HG03159 (cell line): ENCODE data around the gene CAPN2.
"Not testable (repeated sequence)": the region's sequence is repeated elsewhere in the genome, so short reads cannot be mapped to it uniquely, and the experiment has no call there.

Experiments used
- ATAC-seq: cut with Tn5 transposase; IDR thresholded peaks from one replicate; pipeline ENCODE4 v1.9.1; 2021; ENCODE audit warnings: mild to moderate bottlenecking, moderate library complexity; ENCODE audit not compliant: unreplicated experiment

CAPN2 gene

GRCh38 chr1:223716302-223716862 is 4.0 kb downstream of the CAPN2 start:
- peak; percentile 43 for ATAC-seq

DNA sequence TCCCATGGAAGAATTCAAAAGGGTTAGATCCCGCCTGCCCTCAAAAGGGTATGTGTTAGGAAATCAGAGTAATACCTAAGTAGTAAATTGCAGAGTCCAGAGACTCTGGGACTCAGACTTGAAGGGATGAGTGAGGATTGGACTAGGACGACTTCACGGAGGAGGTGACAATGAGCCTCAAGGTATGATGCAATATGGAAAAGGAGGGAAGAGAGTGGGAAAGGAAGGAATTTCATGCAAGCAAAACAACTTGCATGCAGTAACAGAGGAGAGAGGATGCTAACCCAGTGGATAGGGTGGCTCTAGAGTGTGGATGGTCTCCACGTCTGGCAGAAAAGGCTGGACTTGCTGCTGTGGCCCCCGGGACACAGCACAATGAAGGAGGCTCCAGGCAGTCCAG is 4.8 kb downstream of the CAPN2 start:
- no peak for ATAC-seq

- ATAC-seq = no peak
These were observed 5.5 kb downstream of the CAPN2 start for GRCh38 chr1:223717695-223718363.

GRCh38 chr1:223718850-223719249 is 6.5 kb downstream of the CAPN2 start:
- no peak for ATAC-seq

GRCh38 chr1:223720971-223721591 is 8.7 kb downstream of the CAPN2 start:
- ATAC-seq = no peak

GRCh38 chr1:223721658-223722607 is 9.6 kb downstream of the CAPN2 start:
- no peak for ATAC-seq

DNA sequence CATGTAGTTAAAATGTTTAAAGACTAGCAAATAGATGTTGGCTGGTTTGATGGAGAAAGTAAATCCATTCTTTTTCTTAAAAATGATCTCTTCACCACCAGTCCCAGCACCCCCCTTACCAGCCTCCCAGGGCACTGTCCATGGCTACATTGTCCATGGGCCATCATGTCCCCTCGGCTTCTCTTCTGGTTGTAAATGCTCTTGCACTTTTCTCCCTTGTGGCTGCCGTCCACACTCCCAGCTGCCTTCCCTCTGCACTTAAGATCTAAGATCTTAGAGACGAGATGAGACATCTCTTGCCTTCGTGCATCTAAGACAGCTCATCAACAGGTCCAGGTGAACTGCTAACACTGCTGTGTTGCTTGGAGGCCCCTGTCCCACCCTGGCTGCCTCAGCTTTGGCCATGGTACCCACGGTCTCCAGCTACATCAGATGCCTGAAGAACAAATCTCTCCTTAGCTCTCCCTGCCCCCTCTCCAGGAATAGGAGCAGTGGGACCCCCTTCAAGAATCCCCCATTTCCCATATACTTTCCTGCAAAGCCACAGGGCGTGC is 11.1 kb downstream of the CAPN2 start:
- ATAC-seq = no peak

DNA sequence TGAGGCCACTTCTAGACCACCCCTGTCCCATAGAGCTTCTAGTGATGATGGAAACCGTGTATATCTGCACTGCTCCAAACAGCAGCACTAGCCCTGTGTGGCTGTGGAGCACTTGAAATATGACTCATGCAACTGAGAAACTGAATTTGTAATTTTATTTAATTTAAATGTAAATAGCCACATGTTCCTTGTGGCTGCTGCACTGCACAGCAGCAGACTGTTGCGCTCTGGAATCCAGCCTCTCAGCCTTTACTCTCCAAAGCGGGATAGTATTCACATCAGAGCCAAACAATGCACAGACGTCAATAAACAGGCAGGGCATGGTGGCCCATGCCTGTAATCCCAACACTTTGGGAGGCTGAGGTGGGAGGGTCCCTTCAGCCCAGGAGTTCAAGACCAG is 12.0 kb downstream of the CAPN2 start:
- ATAC-seq = no peak

- no peak for ATAC-seq
These were observed 13.2 kb downstream of the CAPN2 start for GRCh38 chr1:223725578-223725977.

GRCh38 chr1:223726380-223727001 is 14.2 kb downstream of the CAPN2 start:
- ATAC-seq = peak; percentile 92

GRCh38 chr1:223727541-223727940 is 15.2 kb downstream of the CAPN2 start:
- no peak for ATAC-seq

DNA sequence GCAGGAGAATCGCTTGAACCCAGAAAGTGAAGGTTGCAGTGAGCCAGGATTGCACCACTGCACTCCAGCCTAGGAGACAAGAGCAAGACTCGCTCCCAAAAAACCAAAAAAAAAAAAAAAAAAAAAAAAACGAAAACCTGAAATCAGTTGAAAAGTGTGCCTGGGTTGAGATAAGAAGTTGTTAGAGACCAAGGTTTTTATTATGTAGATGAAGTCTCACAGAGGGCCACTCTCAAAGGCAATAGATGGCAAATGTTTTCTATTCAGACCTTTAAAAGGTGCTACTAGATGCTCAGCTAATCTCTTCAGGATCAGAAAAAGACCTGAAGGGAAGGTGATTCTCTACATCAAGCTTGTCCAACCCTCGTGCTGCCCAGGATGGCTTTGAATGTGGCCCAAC is 17.6 kb downstream of the CAPN2 start:
- ATAC-seq = no peak

GRCh38 chr1:223730479-223731132 is 18.3 kb downstream of the CAPN2 start:
- ATAC-seq = no peak

DNA sequence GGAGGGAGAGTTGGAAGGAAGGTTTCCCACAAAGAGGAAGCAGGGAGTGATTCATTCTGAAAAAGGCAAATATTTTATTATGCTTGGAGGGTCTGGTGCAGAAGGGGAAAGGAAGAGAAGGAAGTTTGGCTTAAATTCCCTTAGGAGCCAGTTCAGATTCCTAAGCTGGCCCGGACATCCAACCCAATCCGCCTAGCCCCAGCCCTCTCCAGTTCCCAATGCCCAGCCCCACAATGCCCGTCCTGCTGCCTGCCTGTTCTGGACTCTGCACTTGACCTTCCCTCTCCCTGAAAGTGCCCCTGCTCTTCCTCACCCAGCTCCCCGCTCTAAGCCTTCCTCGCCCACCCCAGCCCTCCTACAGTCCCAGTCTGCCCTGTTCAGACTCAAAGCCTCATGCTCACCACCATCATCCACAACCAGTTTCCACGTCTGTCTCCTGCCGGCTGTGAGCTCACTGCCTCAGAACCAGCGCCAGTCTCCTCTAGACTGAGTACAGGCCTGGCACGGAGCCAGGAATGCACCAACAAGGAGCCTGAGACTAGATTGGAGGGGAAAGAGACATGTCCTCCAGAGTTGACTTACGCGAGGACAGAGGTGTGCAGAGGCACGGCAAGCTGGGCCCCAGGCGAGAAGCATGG is 18.9 kb downstream of the CAPN2 start:
- no peak for ATAC-seq

DNA sequence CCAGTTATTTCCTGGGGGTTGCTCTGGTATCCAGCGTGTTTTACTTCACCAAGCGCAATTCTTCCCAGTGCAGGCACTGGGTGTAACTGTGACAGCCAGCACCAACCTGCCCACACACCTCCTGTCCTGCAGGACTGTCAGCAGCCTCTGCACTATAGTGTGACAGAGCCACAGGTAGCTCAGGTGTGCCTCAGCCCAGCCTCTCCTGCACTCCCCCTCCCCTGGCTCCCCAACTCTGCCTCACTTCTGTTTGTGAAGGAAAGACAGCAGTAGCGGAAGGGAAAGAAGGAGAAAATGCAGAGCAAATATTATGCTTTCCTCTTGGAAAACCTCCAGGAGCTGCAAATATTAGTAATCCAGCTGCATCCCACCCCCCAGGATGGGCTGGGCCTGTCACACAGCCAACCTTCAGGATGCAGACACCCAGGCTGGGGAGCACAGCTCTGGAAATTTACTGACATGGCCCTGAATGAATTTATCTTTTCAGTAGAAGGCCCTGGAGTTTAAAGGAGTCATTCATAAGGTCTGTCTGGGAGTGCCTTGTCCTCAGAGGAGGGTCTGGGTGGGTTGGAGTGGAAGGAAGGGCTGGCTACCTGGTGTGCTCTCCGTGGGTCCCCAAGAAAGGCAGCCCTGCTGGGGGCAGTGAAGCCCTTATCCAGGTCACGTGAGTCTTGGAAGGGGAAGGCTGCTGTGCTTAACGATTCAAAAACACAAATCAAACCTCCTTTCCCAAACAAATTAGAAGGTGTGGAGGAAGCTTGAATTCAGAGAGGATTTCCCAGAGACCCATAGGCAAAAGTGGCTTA is 20.9 kb downstream of the CAPN2 start:
- ATAC-seq = no peak

GRCh38 chr1:223733898-223734852 is 21.8 kb downstream of the CAPN2 start:
- ATAC-seq = no peak

DNA sequence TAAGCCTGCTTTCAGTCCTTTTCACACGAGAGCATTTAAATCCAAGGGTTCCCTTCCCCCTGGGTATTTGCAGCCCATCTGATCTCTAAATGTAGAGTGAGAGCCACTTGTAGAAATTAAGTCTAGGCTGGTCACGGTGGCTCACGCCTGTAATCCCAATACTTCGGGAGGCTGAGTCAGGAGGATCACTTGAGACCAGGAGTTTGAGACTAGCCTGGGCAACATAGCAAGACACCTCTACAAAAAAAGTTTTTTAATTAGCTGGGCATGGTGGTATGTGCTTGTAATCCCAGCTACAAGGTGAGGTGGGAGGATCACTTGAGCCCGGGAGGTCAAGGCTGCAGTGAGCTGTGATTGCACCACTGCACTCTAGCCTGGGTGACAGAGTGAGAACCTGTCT is 24.3 kb downstream of the CAPN2 start:
- ATAC-seq = not testable (repeated sequence)

GRCh38 chr1:223737342-223737741 is 25.0 kb downstream of the CAPN2 start:
- no peak for ATAC-seq
